ENCODE measurements around the gene ZNF282.
A peak's percentile ranks its signal among the peaks of the same experiment; 100 is the strongest.
"Not testable (repeated sequence)": the region's sequence is repeated elsewhere in the genome, so short reads cannot be mapped to it uniquely, and the experiment has no call there.

The ZNF282 gene

GRCh38 chr7:149238051-149238450, 42.7 kb downstream of the ZNF282 start:
- peaks cover 23% of the 10 kb centered on the region for H3K27me3 Mint-ChIP-seq
- H3K4me1 Mint-ChIP-seq = peaks cover 28% of the 10 kb centered on the region
- peaks cover 5% of the 10 kb centered on the region for H3K9me3 Mint-ChIP-seq
- ATAC-seq (replicated peaks; ENCODE audit: extremely low read depth, poor library complexity, severe bottlenecking) = no peak
- peaks cover 11% of the 10 kb centered on the region for H3K36me3 Mint-ChIP-seq (ENCODE audit: insufficient read depth)
- H3K4me3 Mint-ChIP-seq = peak overlapping the region; percentile 91
- no peak for DNase-seq (ENCODE audit: low spot score in 2 of 2)
- H3K27ac Mint-ChIP-seq (ENCODE audit: low read depth) = no peak overlapping the region

DNA sequence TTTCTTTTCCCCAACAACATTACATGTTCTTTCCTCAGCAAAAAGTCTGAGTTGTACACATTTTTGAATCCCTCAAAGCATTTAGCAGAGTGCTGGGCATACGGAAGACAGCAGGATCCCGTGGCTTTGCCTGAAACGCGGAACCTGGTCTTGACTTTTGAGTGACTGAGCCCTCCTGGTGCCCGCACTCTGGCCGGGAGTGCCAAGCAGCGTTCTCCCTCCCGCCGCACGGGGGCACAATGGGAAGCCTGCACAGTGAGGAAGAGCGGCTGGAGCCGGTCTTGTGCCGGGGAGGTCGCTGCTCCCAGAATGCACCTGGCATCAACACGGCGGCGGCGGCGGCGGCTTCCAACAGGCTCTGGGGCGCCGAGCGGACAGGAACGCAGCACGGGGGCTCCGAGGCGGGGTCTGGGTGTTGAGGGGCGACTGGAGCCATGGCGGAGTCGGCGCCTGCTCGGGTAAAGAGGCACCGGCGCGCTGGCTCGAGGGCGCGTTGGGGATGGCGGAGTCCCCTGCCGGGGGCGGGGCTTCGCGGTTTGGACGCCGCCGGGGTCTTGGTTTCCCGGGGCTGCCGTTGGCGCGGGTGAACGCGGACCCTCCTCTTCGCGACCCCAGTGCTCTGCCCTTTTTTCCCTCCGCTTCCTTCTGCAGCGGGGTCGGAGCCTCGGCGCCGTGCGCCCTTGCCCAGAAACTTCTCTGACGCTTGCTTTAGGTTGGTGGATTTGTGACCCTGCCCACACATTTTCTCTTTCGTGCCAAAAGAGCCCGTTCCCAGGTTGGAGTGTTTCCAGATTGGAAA, 44.2 kb downstream of the ZNF282 start, which contains the start of gene ZNF212:
Gene ZNF212 (plus strand): TSS at position 307 of the 799 bp plus-strand sequence. CDS start 128 bp downstream, at position 435.
- Mint-ChIP-seq H3K9me3 (peaks cover 5% of the 10 kb centered on the region), H3K4me1 (peaks cover 29% of the 10 kb centered on the region), H3K27me3 (peaks cover 10% of the 10 kb centered on the region), H3K27ac (ENCODE audit: low read depth) (peak within 1 kb of the TSS; percentile 90), H3K36me3 (ENCODE audit: insufficient read depth) (peaks cover 11% of the 10 kb centered on the region), H3K4me3 (peak within 1 kb of the TSS; percentile 91)
- ATAC-seq (replicated peaks; ENCODE audit: extremely low read depth, poor library complexity, severe bottlenecking) (peak; percentile 99), DNase-seq (ENCODE audit: low spot score in 2 of 2) (peak; percentile 74 to 75)

GRCh38 chr7:149240637-149241036, 45.3 kb downstream of the ZNF282 start:
- peaks cover 5% of the 10 kb centered on the region for H3K9me3 Mint-ChIP-seq
- peaks cover 10% of the 10 kb centered on the region for H3K27me3 Mint-ChIP-seq
- no peak for ATAC-seq (replicated peaks; ENCODE audit: extremely low read depth, poor library complexity, severe bottlenecking)
- H3K4me3 Mint-ChIP-seq = peak overlapping the region; percentile 91
- H3K36me3 Mint-ChIP-seq (ENCODE audit: insufficient read depth) = peaks cover 11% of the 10 kb centered on the region
- H3K27ac Mint-ChIP-seq (ENCODE audit: low read depth) = peak overlapping the region; percentile 90
- DNase-seq (ENCODE audit: low spot score in 2 of 2) = no peak
- peaks cover 36% of the 10 kb centered on the region for H3K4me1 Mint-ChIP-seq

GRCh38 chr7:149241696-149242095, 46.4 kb downstream of the ZNF282 start:
- no peak for ATAC-seq (replicated peaks; ENCODE audit: extremely low read depth, poor library complexity, severe bottlenecking)
- Mint-ChIP-seq H3K4me1 (peaks cover 43% of the 10 kb centered on the region), H3K27ac (ENCODE audit: low read depth) (no peak overlapping the region)

DNA sequence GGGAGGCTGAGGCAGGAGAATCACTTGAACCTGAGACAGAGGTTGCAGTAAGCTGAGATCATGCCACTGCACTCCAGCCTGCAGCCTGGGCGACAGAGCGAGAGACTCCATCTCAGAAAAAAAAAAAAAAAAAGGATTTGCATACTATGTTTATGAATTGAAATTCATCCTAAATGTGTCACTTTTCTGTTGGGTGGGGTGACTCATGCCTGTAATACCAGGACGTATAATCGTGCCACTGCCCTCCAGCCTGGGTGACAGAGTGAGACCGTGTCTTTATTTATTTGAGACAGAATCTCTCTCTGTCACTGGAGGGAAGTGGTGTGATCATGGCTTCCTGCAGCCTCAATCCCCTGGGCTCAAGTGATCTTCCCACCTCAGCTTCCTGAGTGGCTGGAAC, 49.9 kb downstream of the ZNF282 start:
- H3K27me3 Mint-ChIP-seq = no peaks in the 10 kb centered on the region
- no peak for ATAC-seq (replicated peaks; ENCODE audit: extremely low read depth, poor library complexity, severe bottlenecking)

More at GRCh38 chr7:149241696-149242095, 46.4 kb downstream of the ZNF282 start:
- H3K36me3 Mint-ChIP-seq (ENCODE audit: insufficient read depth) = peaks cover 11% of the 10 kb centered on the region
- peaks cover 5% of the 10 kb centered on the region for H3K9me3 Mint-ChIP-seq
- no peak overlapping the region for H3K4me3 Mint-ChIP-seq
- DNase-seq (ENCODE audit: low spot score in 2 of 2) = no peak
- H3K27me3 Mint-ChIP-seq = peaks cover 5% of the 10 kb centered on the region

DNA sequence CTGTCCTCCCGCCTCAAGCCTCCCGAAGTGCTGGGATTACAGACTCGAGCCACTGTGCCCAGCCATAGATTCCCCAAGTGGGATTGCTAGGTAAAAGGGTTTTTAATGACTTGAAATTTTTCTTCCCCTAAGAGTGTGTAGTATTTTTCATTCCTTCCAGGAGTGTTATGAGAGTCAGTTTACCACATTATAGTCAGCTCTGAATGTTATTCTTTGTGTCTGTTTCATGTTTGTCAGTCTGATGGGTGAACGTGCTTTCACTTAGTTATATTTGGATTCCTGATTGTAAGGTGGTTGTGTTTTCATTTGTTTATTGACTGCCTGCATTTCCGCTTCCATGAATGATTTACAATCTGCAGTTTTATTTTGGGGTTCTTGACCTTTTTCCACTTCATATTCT, 50.4 kb downstream of the ZNF282 start:
- no peak for DNase-seq (ENCODE audit: low spot score in 2 of 2)
- no peaks in the 10 kb centered on the region for H3K27me3 Mint-ChIP-seq
- H3K9me3 Mint-ChIP-seq = peaks cover 5% of the 10 kb centered on the region
- H3K4me3 Mint-ChIP-seq = no peak overlapping the region
- H3K27ac Mint-ChIP-seq (ENCODE audit: low read depth) = peak overlapping the region; percentile 9
- no peak for ATAC-seq (replicated peaks; ENCODE audit: extremely low read depth, poor library complexity, severe bottlenecking)
- H3K4me1 Mint-ChIP-seq = peaks cover 39% of the 10 kb centered on the region
- peaks cover 15% of the 10 kb centered on the region for H3K36me3 Mint-ChIP-seq (ENCODE audit: insufficient read depth)

More for the DNA sequence above, 49.9 kb downstream of the ZNF282 start:
- no peak overlapping the region for H3K4me3 Mint-ChIP-seq
- H3K36me3 Mint-ChIP-seq (ENCODE audit: insufficient read depth) = peaks cover 12% of the 10 kb centered on the region
- DNase-seq (ENCODE audit: low spot score in 2 of 2) = no peak
- H3K9me3 Mint-ChIP-seq = peaks cover 5% of the 10 kb centered on the region
- no peak overlapping the region for H3K27ac Mint-ChIP-seq (ENCODE audit: low read depth)
- peaks cover 44% of the 10 kb centered on the region for H3K4me1 Mint-ChIP-seq

GRCh38 chr7:149248777-149249176, 53.4 kb downstream of the ZNF282 start:
- Mint-ChIP-seq H3K4me3 (no peak overlapping the region), H3K27ac (ENCODE audit: low read depth) (peak overlapping the region; percentile 61), H3K27me3 (no peaks in the 10 kb centered on the region), H3K36me3 (ENCODE audit: insufficient read depth) (peaks cover 25% of the 10 kb centered on the region), H3K4me1 (peaks cover 24% of the 10 kb centered on the region), H3K9me3 (no peaks in the 10 kb centered on the region)
- ATAC-seq (replicated peaks; ENCODE audit: extremely low read depth, poor library complexity, severe bottlenecking) (no peak), DNase-seq (ENCODE audit: low spot score in 2 of 2) (no peak)

DNA sequence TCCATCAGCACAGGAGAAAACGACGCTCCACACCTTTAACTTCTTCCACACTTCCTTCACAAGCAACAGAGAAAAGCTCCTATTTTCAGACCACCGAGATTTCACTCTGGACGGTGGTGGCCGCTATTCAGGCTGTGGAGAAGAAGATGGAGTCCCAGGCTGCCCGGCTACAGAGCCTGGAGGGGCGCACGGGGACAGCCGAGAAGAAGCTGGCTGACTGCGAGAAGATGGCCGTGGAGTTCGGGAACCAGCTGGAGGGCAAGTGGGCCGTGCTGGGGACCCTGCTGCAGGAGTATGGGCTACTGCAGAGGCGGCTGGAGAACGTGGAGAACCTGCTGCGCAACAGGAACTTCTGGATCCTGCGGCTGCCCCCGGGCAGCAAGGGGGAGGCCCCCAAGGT, 54.8 kb downstream of the ZNF282 start:
- not testable (repeated sequence) for ATAC-seq (replicated peaks; ENCODE audit: extremely low read depth, poor library complexity, severe bottlenecking); DNase-seq (ENCODE audit: low spot score in 2 of 2); H3K9me3 Mint-ChIP-seq; H3K27me3 Mint-ChIP-seq; H3K4me3 Mint-ChIP-seq
- Mint-ChIP-seq H3K27ac (ENCODE audit: low read depth) (peak overlapping the region; percentile 73), H3K4me1 (peaks cover 18% of the 10 kb centered on the region), H3K36me3 (ENCODE audit: insufficient read depth) (peaks cover 26% of the 10 kb centered on the region)

DNA sequence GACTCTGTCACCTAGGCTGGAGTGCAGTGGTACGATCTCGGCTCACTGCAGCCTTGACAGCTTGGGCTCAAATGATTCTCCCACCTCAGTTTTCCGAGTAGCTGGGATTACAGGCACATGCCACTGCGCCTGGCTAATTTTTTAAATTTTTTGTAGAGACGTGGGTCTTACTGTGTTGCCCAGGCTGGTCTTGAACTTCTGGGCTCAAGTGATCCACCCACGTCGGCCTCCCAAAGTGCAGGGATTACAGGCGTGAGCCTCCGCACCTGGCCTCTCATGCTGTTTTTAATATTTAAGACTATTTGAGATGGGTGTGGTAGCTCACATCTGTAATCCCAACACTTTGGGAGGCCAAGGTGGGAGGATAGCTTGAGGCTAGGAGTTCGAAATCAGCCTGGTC, 56.2 kb downstream of the ZNF282 start:
- not testable (repeated sequence) for H3K27ac Mint-ChIP-seq (ENCODE audit: low read depth); H3K27me3 Mint-ChIP-seq; DNase-seq (ENCODE audit: low spot score in 2 of 2); H3K4me1 Mint-ChIP-seq; ATAC-seq (replicated peaks; ENCODE audit: extremely low read depth, poor library complexity, severe bottlenecking); H3K9me3 Mint-ChIP-seq; H3K4me3 Mint-ChIP-seq
- peaks cover 30% of the 10 kb centered on the region for H3K36me3 Mint-ChIP-seq (ENCODE audit: insufficient read depth)

- Mint-ChIP-seq H3K4me1 (peaks cover 9% of the 10 kb centered on the region), H3K27ac (ENCODE audit: low read depth) (no peak overlapping the region), H3K9me3 (no peaks in the 10 kb centered on the region), H3K27me3 (no peaks in the 10 kb centered on the region), H3K4me3 (no peak overlapping the region), H3K36me3 (ENCODE audit: insufficient read depth) (peaks cover 30% of the 10 kb centered on the region)
- ATAC-seq (replicated peaks; ENCODE audit: extremely low read depth, poor library complexity, severe bottlenecking) = no peak
- no peak for DNase-seq (ENCODE audit: low spot score in 2 of 2)
Observed at GRCh38 chr7:149252378-149252777, 57.0 kb downstream of the ZNF282 start.

GRCh38 chr7:149253665-149254064, 58.3 kb downstream of the ZNF282 start:
- Mint-ChIP-seq H3K36me3 (ENCODE audit: insufficient read depth) (peaks cover 28% of the 10 kb centered on the region), H3K9me3 (no peaks in the 10 kb centered on the region), H3K27ac (ENCODE audit: low read depth) (no peak overlapping the region), H3K27me3 (no peaks in the 10 kb centered on the region), H3K4me1 (no peaks in the 10 kb centered on the region), H3K4me3 (no peak overlapping the region)
- ATAC-seq (replicated peaks; ENCODE audit: extremely low read depth, poor library complexity, severe bottlenecking) = no peak
- DNase-seq (ENCODE audit: low spot score in 2 of 2) = no peak

DNA sequence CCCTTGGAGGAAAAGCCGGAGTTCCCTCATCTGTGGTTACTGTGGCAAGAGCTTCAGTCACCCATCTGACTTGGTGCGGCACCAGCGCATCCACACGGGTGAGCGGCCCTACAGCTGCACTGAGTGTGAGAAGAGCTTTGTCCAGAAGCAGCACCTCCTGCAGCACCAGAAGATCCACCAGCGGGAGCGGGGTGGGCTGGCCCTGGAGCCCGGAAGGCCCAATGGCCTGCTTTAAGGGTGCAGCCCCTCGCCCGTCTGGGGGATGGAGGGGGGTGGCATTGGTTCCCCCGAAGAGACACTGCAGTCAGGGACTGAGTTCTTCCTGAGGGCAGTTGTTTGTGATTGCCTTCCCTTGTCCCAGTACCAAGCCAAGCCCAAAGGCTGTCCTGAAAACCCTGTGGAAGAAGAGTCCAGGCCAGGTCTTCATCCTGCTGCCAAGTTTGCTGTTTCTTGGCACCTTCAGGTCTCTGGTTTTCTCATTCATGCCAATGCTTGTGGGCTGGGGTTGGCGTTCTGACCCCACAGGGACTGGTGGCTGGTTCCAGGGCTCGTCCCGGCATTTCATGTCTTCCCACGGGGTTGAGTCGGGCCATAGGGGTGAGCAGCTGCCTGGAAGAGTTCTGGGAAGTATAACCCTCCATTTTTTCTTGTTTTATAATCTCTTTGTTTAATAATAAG, 59.0 kb downstream of the ZNF282 start:
- Mint-ChIP-seq H3K4me1 (no peaks in the 10 kb centered on the region), H3K9me3 (no peaks in the 10 kb centered on the region), H3K27ac (ENCODE audit: low read depth) (no peak overlapping the region), H3K36me3 (ENCODE audit: insufficient read depth) (peaks cover 28% of the 10 kb centered on the region), H3K4me3 (no peak overlapping the region), H3K27me3 (no peaks in the 10 kb centered on the region)
- DNase-seq (ENCODE audit: low spot score in 2 of 2) (no peak), ATAC-seq (replicated peaks; ENCODE audit: extremely low read depth, poor library complexity, severe bottlenecking) (no peak)

GRCh38 chr7:149255174-149255573, 59.8 kb downstream of the ZNF282 start:
- no peak for DNase-seq (ENCODE audit: low spot score in 2 of 2)
- no peaks in the 10 kb centered on the region for H3K4me1 Mint-ChIP-seq
- H3K9me3 Mint-ChIP-seq = no peaks in the 10 kb centered on the region
- no peaks in the 10 kb centered on the region for H3K27me3 Mint-ChIP-seq
- H3K4me3 Mint-ChIP-seq = no peak overlapping the region
- no peak overlapping the region for H3K27ac Mint-ChIP-seq (ENCODE audit: low read depth)
- H3K36me3 Mint-ChIP-seq (ENCODE audit: insufficient read depth) = peaks cover 26% of the 10 kb centered on the region
- no peak for ATAC-seq (replicated peaks; ENCODE audit: extremely low read depth, poor library complexity, severe bottlenecking)
